GM21737 (cell line): Measurements from ENCODE around the gene SSU72.

ENCODE experiments used
- ATAC-seq: cut with Tn5 transposase; IDR thresholded peaks from one replicate; pipeline ENCODE4 v1.9.1; 2021; ENCODE audit warnings: mild to moderate bottlenecking, moderate library complexity; ENCODE audit not compliant: unreplicated experiment

Gene SSU72

DNA sequence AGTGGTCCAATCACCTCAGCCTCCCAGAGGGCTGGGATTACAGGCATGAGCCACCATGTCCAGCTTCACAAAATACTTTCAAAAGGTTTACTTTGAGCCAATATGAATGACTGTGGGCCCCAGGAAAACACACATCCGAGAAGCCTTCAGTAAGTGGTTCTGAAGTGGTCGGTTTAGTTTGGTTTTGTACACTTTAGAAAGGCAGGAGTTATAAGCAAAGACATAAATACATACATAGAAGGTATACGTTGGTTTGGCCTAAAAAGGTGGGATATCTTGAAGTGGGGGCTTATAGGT, 37.4 kb upstream of the SSU72 start:
- ATAC-seq, result no peak

DNA sequence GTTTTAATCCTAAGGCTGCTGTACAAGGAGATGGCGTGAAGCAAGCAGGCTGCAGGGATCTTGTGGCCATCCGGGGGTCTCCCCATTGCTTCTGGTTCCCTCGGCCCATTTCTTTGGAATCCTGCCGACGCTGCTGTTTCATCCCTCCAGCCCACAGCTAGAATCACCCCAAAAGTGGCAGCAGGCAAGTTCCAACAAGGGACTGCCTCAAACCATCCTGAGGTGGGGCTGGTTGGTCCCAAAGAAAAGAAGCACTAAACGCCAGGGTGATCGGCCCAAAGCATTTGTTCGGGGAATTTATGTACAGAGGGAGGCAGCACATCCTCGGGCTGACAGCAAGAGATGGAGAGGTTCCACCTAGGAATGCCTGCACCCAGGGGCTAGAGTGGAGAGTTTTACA, 36.1 kb upstream of the SSU72 start:
- ATAC-seq, result no peak

DNA sequence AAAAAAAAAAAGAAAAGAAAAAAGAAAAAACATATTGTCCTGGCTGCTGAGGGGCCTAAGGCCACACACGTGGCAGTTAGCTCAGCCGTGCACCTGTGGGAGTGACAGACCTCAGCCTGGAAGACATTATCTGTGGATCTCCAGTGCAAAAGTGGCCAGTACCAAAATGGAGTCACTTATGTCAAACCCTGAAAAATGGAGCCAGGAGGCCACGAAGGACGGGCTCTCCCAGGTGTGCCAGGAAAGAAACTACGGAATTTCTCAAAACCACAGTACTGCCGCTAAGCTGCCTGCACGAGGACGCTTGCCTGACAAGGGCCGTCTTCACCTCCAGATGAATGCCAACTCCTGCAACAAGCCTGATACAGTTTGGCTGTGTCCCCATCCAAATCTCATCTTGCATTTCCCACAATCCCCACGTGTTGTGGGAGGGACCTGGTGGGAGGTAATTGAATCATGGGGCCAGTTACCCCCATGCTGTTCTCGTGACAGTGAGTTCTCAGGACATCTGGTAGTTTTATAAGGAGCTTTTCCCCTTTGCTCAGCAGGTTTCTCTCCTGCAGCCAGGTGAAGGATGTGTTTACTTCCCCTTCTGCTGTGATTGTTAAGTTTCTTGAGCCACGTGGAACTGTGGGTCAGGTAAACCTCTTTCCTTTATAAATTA, 35.3 kb upstream of the SSU72 start:
- ATAC-seq, result no peak

DNA sequence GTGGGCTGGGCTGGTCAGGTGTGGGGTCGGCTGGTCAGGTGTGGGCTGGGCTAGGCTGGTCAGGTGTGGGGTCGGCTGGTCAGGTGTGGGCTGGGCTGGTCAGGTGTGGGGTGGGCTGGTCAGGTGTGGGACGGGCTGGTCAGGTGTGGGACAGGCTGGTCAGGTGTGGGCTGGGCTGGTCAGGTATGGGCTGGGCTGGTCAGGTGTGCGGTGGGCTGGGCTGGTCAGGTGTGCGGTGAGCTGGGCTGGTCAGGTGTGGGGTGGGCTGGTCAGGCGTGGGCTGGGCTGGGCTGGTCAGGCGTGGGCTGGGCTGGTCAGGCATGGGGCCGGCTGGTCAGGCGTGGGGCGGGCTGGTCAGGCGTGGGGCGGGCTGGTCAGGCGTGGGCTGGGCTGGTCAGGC, 31.6 kb upstream of the SSU72 start:
- no peak for ATAC-seq

DNA sequence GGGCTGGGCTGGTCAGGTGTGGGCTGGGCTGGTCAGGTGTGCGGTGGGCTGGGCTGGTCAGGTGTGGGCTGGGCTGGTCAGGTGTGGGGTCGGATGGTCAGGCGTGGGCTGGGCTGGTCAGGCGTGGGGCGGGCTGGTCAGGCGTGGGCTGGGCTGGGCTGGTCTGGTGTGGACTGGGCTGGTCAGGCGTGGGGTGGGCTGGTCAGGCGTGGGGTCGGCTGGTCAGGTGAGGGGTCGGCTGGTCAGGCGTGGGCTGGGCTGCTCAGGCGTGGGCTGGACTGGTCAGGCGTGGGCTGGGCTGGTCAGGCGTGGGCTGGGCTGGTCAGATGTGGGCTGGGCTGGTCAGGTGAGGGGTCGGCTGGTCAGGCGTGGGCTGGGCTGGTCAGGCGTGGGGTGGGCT, 31.1 kb upstream of the SSU72 start:
- no peak for ATAC-seq

DNA sequence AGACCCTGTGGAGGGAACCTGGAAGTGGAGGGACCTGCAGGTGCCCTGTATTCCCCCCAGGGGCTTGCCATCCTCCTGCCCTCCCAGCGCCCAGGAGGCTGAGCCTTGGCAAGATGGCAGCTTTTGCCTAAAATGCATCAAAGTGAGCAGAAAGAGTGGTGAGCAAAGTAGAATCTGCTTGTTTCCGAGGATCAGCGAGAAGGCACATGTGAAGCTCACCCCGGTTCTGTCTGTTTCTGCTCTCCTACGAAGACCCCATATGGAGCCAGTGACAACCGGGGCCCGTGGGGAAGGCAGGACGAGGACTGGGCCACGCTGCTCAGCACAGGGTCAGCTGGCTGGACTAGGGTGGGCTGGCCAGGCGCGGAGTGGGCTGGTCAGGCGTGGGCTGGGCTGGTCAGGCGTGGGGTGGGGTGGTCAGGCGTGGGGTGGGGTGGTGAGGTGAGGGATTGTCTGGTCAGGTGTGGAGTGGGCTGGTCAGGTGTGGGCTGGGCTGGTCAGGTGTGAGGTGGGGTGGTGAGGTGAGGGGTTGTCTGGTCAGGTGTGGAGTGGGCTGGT, 30.4 kb upstream of the SSU72 start:
- no peak for ATAC-seq

DNA sequence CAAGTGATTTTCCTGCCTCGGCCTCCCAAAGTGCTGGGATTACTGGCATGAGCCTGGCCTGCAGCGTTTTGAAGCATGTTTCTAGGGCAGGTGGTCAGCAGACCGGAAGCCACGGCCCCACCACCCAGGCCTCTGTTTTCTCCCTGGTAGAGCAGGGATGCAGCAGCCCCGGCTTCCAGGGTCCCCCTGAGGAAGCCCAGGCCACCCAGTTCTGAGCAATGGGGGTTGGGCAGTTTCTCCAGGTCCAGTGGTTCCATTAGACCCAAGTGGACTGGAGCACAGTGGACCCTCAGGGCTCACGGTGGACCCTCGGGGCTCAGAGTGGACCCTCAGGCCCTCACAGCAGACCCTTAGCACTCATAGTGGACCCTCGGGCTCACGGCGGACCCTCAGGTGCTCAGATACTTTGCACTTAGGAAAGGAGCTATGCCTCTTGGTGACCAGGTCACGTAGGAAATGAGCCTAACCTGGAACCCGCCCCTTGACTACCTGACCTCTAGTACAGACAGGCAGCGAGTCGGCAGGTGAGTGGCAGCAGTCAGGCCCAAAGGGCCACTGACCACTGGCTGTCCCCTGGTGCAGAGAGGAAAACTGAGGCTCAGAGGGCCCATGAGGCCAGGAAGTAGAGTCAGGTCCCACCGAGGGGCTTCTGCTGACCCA, 29.8 kb upstream of the SSU72 start:
- ATAC-seq, result no peak

DNA sequence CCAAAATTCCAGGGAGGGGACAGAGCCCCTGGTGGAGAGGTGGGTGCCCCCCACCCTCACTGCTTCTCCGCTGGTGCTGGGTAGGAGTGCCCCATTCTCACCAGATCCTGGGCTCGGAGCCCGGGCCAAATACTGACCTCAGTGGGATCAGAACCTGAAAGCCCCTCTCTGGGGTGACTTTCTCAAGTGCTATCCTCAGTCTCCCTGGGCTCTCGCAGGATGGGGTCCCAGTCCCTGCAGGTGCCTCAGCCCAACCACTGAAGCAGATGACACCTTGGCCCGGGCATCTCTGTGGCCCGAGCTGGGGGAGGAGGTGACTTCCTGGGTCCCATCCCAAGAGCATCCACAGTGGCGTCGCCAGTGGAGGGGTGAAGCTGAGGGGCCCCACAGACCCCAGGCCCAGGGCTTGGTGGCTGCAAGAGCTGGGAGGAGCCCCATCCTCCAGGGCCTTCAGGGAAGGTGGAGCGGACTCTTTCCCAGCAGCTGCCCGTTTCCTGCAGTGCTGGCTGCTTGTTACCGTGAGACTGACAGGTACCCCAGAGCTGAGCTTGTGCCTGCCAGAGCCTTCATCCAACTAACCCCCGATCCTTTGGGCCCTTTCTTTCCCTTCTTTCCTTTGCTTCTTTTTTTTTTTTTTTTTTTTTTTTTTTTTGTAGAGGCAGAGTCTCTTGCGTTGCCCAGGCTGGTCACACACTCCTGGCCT, 29.2 kb upstream of the SSU72 start:
- no peak for ATAC-seq

DNA sequence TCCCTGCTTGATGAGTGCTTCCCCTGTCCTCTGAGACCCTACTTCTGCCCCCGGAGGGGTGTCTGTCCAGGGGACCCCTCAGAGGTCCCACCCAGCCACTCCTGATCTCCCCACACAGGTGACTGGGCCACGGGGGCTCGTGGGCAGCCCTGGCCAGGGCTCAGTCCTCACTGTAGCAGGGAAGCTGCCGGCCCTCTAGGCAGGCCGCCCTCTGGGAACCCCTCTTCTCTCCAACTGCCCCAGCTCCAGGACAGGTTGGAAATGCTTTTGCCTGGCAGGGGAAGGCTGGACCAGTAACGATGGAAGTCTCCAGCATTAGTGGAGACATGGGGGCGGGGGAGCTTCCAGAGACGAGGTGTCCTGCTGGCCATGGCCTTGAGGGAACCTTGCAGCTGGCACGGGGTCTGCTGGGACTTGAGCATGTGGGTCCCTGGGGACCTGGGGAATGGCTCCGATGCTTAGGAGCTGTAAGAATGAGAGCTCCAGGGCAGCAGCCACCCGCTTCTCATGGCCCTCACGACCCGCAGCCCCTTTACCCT, 28.4 kb upstream of the SSU72 start:
- ATAC-seq, result no peak

DNA sequence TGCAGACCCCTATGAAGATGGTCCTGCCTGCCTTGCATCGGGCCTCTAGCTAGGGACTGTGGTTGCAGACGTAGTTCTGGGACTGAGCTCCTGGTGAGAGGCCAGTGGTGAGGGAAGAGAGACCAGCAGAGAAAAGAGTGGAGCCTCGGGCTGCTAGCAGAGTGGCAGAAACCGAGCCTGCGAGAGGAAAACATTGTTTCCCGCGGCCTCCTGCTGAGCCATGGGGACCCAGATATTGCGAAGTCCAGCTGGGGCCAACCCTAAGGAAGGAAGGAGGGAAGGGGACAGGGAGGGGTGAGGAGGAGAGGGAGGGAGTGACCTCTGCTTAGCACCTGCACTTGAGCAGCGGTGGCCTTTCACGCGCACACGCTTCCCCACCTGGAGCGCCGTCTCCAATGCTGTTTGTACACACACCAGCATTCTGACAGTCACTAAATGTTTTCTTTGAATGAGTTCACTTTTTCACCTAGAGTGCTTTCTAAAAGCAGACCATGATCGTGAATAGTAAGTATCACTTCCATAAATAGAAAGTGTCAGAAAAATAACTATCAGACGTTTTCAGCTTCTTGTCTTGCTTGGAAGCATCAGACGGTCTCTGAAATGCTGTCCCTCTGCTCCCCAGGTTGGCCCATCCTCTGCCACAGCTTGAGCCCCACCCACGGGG, 27.8 kb upstream of the SSU72 start:
- no peak for ATAC-seq

DNA sequence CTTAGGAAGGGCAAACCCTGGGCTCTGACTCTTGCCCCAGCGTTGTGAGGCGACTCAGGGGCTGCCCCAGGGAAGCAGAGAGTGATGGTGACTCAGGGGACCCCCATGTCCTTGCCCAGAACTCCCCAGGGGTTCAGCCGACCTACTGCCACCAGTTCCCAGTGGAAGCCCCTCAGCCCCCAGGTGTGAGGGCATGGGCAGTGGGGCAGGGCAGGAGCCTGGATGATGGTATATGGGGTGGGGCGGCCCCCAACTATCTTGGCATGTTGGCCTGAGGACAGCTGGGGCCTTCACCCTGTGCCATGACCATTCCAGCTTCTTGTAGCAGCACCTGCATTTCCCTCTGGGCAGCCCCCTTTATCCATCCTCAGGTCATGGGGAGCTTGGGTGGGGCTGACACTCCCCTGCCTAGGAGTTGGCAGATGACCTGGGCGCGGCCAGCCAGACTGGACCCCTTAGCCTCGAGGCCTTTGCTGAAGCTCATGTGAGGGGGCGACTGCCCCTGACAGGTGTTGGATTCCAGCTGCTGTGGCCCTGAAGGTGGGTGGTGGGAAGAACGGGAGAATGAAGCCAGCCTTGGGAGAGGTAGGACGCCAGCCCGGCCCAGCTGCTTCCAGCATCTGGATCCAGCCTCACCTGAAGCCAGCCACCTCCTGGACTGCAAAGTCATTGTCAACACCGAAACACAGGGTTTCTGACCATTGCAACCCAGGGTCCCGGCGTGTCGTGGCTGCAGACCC, 27.1 kb upstream of the SSU72 start:
- ATAC-seq, result no peak

DNA sequence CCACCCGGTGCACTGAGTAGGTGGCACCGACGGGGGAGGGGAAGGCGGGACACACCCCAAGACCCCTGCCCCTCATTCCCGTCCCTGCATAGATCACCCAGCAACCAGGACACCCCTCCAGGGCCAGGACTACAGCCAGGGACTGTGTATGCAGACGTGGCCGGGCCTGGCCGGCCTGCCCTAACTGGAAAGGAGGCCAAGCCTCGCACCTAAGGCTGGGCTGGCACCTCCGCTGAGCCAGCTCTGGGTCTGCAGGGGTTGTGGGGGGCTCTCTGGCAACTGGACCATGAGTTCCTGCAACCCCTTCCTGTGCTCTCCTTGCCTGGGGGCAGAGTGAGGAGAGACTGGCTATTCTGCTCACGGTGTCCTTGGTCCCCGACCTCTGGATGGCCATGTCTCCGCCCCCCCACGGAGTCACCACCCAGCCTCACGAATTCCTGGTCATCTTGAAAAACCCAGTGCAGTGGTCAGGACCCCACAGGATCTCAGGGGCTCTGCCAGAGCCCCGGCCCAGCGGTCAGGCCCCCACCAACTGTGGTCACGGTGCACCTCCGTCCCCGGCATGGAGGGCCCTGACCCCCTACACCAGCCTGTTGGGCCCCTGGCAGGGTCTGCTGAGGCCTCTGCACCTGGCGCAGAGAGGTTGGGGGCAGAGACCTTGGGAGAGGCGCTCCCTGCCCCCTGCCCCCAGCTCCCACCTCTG, 26.3 kb upstream of the SSU72 start:
- no peak for ATAC-seq

DNA sequence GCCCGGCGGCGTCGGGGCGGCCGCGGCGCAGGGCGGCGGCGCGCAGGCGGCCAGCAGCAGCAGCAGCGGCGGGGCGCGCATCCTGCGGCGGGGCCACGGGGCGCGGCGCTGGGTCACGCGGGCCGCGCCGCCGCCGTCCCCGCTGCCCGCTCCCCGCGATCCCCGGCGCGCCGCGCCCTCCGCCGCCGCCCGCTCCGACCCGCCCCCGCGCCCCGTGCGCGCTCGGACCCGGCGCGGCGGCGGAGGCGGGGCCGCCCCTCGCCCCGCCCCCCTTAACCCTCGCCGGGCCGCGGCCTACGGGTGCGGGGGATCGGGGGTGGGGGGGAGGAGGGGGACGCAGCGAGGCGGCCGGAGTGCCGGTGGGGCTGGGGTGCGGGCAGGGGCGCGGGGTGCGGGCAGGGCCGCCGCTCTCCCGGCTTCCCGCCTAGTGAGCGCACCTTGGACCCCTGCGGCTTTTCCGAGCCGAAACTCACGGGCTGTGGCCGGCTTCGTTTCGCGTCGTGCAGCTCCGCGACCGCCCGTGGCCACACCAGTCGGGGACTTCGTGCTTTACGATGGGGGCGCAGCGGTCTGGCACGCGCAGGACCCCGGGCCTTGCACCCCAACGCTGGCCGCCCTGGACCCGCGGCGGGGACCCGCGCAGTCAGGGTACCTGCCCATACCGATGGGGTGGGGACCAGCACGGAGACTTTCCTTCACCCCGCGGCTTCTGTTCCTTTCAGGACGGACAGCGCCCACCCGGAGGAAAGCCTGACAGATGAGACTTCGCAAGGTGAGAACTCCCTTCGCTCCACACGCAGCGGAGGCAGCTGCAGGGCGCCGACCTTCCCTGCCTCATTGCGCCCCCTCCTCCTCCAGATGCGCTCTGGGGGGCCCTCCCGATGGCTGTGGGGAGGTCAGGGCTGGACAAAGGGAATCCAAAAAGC, 25.5 kb upstream of the SSU72 start, which contains the start of gene FNDC10:
Gene FNDC10, minus strand, starts transcription at position 201 of the 926 bp plus-strand sequence. Its CDS starts 120 bp downstream, at position 81.
- ATAC-seq, result no peak

DNA sequence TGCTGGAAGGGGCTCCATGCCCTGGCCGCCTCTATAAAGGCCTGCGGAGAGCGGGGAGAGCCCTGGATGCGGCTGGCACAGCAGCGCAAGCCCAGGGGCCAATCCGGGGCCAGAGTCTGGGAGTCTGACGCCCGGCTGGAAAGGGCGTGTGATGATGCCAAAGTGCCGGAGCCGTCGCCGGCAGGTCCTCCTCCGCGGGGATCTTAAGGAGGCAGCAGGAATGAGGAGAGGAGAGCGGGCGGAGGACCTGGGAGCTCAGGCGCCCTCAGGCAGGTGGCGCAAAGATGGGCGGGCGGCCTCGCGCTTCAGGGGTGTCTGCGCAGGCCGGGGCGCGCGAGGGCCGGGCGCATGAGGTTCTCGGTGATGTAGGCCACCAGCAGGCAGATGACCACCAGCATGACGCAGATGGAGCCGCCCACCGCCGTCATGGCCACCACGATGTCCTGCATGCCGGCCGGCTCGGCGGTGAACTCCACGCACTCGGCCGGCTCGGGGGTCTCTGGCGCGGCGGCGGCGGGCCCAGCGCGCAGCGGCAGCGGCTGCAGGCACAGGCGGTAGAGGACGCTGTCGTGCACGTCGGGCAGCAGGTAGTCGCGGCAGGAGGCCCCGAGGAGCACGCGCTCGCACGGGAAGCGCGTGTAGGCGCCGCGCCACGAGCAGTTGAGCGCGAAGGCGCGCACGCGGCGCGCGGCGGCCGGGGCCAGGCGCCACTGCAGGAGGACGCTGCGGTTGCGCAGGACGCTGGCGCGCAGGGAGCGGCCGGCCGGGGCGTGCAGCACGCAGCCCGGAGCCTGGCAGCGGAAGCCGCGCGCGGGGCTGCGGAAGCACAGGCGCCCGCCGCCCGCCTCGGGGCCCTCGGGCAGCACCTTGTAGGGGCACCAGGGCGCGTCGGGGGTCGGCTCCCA, 24.6 kb upstream of the SSU72 start:
- ATAC-seq, result no peak

DNA sequence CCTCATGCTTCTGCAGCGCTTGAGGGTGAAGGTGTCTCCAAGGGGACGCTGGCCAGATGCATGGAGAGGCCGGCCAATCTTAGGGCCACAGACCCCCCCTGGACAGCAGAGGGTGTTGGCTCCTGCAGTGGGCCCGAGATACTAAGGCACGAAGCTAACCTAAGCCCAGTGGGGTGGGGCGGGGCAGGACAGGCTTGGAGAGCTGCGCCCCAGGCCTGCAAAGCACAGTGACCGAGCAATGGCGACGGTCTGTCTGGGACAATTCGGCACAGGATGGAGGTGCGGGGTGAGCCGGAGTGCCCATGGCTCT, 24.0 kb upstream of the SSU72 start:
- no peak for ATAC-seq

DNA sequence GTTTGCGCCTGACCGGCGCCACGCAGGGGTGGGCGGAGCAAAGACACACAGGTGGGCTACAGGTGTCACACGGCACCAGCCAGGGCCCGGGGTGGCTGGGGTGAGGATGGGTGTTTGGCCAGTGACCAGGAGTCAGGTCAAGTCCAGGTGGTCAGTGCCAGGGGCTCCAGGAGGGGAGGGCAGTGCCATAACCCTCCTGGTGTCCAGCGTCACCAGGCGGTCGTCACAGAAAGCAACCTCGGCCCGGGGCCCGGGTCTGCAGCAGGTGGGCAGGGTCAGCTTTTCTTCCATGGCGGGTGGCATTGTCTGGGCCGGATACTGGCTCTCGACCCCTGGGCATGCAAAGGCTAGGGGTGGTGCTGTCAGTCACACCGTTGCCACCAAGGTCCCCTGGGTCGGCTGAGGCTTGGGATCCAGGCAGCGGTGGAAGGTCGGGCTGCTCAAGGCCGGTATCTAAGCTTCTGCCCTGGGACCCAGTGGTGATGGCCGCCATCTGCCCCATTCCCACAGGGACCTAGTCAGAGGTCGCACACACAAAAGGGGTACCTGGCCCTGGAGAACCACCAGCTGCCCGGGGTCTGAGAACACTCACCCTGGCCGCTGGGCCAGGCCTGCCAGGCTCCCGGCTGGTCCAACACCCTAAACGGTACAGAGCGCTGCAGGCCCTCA, 23.5 kb upstream of the SSU72 start:
- ATAC-seq, result no peak

DNA sequence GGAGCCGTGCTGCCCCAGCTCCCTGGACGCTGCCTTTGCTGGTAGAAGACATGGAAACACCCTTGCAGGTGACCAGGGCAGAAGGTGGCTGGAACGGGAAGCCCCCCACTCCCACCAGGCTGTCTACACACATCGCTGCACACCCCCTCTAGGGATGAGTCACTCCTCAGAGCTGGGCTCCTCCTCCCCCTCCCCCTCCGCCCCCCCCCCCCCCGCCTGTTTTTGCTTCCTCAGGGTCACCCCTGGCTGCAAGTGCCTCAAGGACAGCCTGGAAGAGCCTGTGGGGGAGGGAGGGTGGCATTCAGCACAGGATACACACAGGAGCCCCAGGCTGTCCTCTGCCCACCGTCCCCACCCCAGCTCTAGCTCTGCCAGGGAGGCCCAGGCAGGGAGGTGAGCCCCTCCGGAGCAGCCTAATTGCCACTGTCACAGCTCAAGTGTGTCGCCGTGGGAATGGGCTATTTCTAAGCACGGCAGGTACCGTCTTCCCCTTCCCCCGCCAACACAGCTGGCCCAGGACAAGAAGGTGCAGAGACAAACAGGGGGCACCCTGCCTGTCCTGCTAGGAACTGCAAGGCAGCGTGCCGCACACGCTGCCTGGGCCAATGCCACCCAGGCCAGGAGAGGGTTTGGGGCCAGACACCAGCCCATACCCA, 22.7 kb upstream of the SSU72 start:
- no peak for ATAC-seq
